ENCODE data around the gene EYS. TPM values are rescaled to one million over a fixed set of nuclear protein-coding genes. Genes with fewer than 3 reads are reported as not detected.

EYS gene
- total and polyA plus RNA-seq, 4 donors = not detected

DNA sequence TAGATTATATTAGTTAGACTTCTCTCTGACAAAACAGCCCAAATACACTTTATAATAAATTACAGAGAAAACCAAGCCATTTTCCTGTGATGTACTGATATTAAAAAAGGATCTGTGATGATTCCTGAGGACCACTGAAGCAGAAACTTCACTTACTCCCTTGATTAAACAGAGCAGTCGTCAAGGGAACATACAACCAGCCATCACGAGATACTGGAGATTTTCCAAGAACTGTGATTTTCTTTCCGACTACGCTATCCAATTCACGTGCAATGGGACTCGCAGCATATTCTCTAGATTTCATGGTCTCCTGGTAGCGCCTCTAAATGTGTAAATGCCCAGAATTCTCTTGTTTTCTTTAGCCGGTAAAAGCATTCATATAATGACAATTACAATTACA lies 1694.0 kb downstream of the EYS start:
- Histone ChIP-seq H3K9me3 (ENCODE audit: control insufficient read depth, low read length) (no peaks in the 10 kb centered on the region), H3K4me1 (ENCODE audit: control insufficient read depth in 1 of 2, insufficient read depth in 2 of 2, low read length in 2 of 2) (no peaks in the 10 kb centered on the region), H3K27me3 (ENCODE audit: control insufficient read depth in 1 of 2, insufficient read depth in 2 of 2, low read length in 1 of 2) (no peaks in the 10 kb centered on the region), H3K4me3 (ENCODE audit: low read length in 2 of 2) (no peak overlapping the region), H3K36me3 (ENCODE audit: control insufficient read depth in 1 of 2, insufficient read depth in 2 of 2, low read length in 1 of 2) (no peaks in the 10 kb centered on the region), H3K27ac (ENCODE audit: low read depth in 1 of 2, low read length in 2 of 2) (no peak overlapping the region)
- ATAC-seq (ENCODE audit: low FRiP score) = no peak
- WGBS, 2 donors = 18 to 25% methylated on average over 8 of the region's 8 CpGs
- no peak for DNase-seq
- intact Hi-C loops (cut with DNase I) = no loop called here

GRCh38 chr6:64012351-64013001 lies 1694.5 kb downstream of the EYS start:
- H3K4me3 ChIP-seq (ENCODE audit: low read length in 2 of 2) = no peak overlapping the region
- intact Hi-C loops (cut with DNase I) = no loop called here
- H3K9me3 ChIP-seq (ENCODE audit: control insufficient read depth, low read length) = no peaks in the 10 kb centered on the region
- H3K36me3 ChIP-seq (ENCODE audit: control insufficient read depth in 1 of 2, insufficient read depth in 2 of 2, low read length in 1 of 2) = no peaks in the 10 kb centered on the region
- H3K27ac ChIP-seq (ENCODE audit: low read depth in 1 of 2, low read length in 2 of 2) = no peak overlapping the region
- H3K4me1 ChIP-seq (ENCODE audit: control insufficient read depth in 1 of 2, insufficient read depth in 2 of 2, low read length in 2 of 2) = no peaks in the 10 kb centered on the region
- peak; percentile 65 for ATAC-seq (ENCODE audit: low FRiP score)
- H3K27me3 ChIP-seq (ENCODE audit: control insufficient read depth in 1 of 2, insufficient read depth in 2 of 2, low read length in 1 of 2) = no peaks in the 10 kb centered on the region
- no peak for DNase-seq
- 22 to 33% methylated on average over 4 of the region's 4 CpGs for WGBS, 2 donors

DNA sequence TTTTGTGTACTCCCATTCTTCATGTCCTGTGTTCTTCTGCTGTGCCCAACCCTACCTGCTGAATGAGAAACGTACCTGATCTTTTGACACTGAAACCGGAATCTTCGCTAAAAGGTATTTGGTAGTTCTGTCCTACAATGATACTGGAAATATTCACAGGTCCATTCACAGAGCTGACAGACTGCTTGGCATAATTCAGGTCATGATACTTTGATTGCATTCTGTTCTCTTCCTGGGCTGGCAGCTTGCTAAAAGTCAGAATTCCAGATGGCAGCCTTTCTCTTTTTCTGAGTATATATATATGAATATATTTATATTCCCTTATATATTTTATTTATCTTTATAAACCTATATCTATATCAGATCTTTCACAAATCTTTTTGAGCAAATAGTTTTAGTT lies 1696.4 kb downstream of the EYS start:
- ATAC-seq (ENCODE audit: low FRiP score) (no peak), DNase-seq (no peak)
- H3K27ac ChIP-seq (ENCODE audit: low read depth in 1 of 2, low read length in 2 of 2) = no peak overlapping the region
- intact Hi-C loops (cut with DNase I) = no loop called here
- no peaks in the 10 kb centered on the region for H3K27me3 ChIP-seq (ENCODE audit: control insufficient read depth in 1 of 2, insufficient read depth in 2 of 2, low read length in 1 of 2)
- no peaks in the 10 kb centered on the region for H3K36me3 ChIP-seq (ENCODE audit: control insufficient read depth in 1 of 2, insufficient read depth in 2 of 2, low read length in 1 of 2)
- H3K4me3 ChIP-seq (ENCODE audit: low read length in 2 of 2) = no peak overlapping the region
- WGBS, 2 donors = 90 to 93% methylated on average over 3 of the region's 3 CpGs
- no peaks in the 10 kb centered on the region for H3K4me1 ChIP-seq (ENCODE audit: control insufficient read depth in 1 of 2, insufficient read depth in 2 of 2, low read length in 2 of 2)
- no peaks in the 10 kb centered on the region for H3K9me3 ChIP-seq (ENCODE audit: control insufficient read depth, low read length)

GRCh38 chr6:64010010-64010409 lies 1697.0 kb downstream of the EYS start:
- no peak for ATAC-seq (ENCODE audit: low FRiP score)
- Histone ChIP-seq H3K9me3 (ENCODE audit: control insufficient read depth, low read length) (no peaks in the 10 kb centered on the region), H3K4me1 (ENCODE audit: control insufficient read depth in 1 of 2, insufficient read depth in 2 of 2, low read length in 2 of 2) (no peaks in the 10 kb centered on the region), H3K27ac (ENCODE audit: low read depth in 1 of 2, low read length in 2 of 2) (no peak overlapping the region), H3K36me3 (ENCODE audit: control insufficient read depth in 1 of 2, insufficient read depth in 2 of 2, low read length in 1 of 2) (no peaks in the 10 kb centered on the region), H3K27me3 (ENCODE audit: control insufficient read depth in 1 of 2, insufficient read depth in 2 of 2, low read length in 1 of 2) (no peaks in the 10 kb centered on the region), H3K4me3 (ENCODE audit: low read length in 2 of 2) (no peak overlapping the region)
- intact Hi-C loops (cut with DNase I) = no loop called here
- 76 to 83% methylated on average over 8 of the region's 8 CpGs for WGBS, 2 donors
- DNase-seq = no peak

GRCh38 chr6:64006246-64006645 lies 1700.8 kb downstream of the EYS start:
- intact Hi-C loops (cut with DNase I) = no loop called here
- H3K4me3 ChIP-seq (ENCODE audit: low read length in 2 of 2) = no peak overlapping the region
- no peak for DNase-seq
- H3K36me3 ChIP-seq (ENCODE audit: control insufficient read depth in 1 of 2, insufficient read depth in 2 of 2, low read length in 1 of 2) = no peaks in the 10 kb centered on the region
- H3K27me3 ChIP-seq (ENCODE audit: control insufficient read depth in 1 of 2, insufficient read depth in 2 of 2, low read length in 1 of 2) = no peaks in the 10 kb centered on the region
- no peak for ATAC-seq (ENCODE audit: low FRiP score)
- H3K27ac ChIP-seq (ENCODE audit: low read depth in 1 of 2, low read length in 2 of 2) = no peak overlapping the region
- no peaks in the 10 kb centered on the region for H3K9me3 ChIP-seq (ENCODE audit: control insufficient read depth, low read length)
- no peaks in the 10 kb centered on the region for H3K4me1 ChIP-seq (ENCODE audit: control insufficient read depth in 1 of 2, insufficient read depth in 2 of 2, low read length in 2 of 2)

- Histone ChIP-seq H3K4me3 (ENCODE audit: low read length in 2 of 2) (no peak overlapping the region), H3K27me3 (ENCODE audit: control insufficient read depth in 1 of 2, insufficient read depth in 2 of 2, low read length in 1 of 2) (no peaks in the 10 kb centered on the region), H3K9me3 (ENCODE audit: control insufficient read depth, low read length) (no peaks in the 10 kb centered on the region), H3K27ac (ENCODE audit: low read depth in 1 of 2, low read length in 2 of 2) (no peak overlapping the region), H3K36me3 (ENCODE audit: control insufficient read depth in 1 of 2, insufficient read depth in 2 of 2, low read length in 1 of 2) (no peaks in the 10 kb centered on the region), H3K4me1 (ENCODE audit: control insufficient read depth in 1 of 2, insufficient read depth in 2 of 2, low read length in 2 of 2) (no peaks in the 10 kb centered on the region)
- WGBS, 2 donors = 86 to 90% methylated on average over 5 of the region's 5 CpGs
- ATAC-seq (ENCODE audit: low FRiP score) (no peak), DNase-seq (no peak)
- intact Hi-C loops (cut with DNase I) = no loop called here
These were observed 1706.1 kb downstream of the EYS start for GRCh38 chr6:64000818-64001491.

DNA sequence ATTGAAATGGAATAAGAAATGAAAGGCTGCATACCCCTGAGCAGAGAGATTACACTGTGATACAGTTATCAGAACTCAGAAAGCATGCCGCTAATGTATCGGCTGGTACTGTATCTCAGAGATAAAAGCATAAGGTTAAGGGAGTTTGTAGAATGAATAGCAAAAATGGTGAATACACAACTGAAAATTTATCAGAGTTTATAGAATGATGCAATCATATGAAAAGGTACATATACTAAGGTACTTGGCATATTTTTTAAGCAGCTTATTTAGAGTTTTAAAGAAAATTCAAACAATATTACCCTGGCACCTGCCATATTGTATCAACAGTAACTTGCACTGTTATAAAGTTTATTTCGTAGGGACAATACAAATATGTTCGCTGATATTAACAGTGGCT lies 1707.4 kb downstream of the EYS start:
- no peaks in the 10 kb centered on the region for H3K9me3 ChIP-seq (ENCODE audit: control insufficient read depth, low read length)
- no peak overlapping the region for H3K27ac ChIP-seq (ENCODE audit: low read depth in 1 of 2, low read length in 2 of 2)
- intact Hi-C loops (cut with DNase I) = no loop called here
- H3K27me3 ChIP-seq (ENCODE audit: control insufficient read depth in 1 of 2, insufficient read depth in 2 of 2, low read length in 1 of 2) = no peaks in the 10 kb centered on the region
- no peaks in the 10 kb centered on the region for H3K36me3 ChIP-seq (ENCODE audit: control insufficient read depth in 1 of 2, insufficient read depth in 2 of 2, low read length in 1 of 2)
- no peak overlapping the region for H3K4me3 ChIP-seq (ENCODE audit: low read length in 2 of 2)
- ATAC-seq (ENCODE audit: low FRiP score) = no peak
- no peaks in the 10 kb centered on the region for H3K4me1 ChIP-seq (ENCODE audit: control insufficient read depth in 1 of 2, insufficient read depth in 2 of 2, low read length in 2 of 2)
- no peak for DNase-seq
- 86 to 88% methylated on average over 4 of the region's 4 CpGs for WGBS, 2 donors

DNA sequence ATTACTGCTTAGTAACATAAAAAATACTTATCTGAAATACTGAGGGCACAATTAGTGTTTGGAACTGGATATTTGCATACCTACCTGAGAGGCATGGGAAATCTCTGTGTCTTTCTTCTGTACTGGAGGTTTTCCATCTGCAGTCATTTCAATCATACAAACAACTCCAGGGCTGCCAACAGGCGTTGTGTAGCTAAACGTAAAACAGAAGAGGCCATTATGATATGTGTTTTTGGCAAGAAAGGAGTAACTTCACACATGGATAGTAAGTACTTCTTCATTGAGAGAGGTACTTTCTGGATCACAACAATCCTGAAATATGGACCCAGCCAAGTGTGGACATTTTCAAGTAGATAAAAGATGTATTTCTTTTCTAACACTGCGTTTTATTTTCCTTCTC lies 1708.0 kb downstream of the EYS start:
- ATAC-seq (ENCODE audit: low FRiP score) (no peak), DNase-seq (no peak)
- Histone ChIP-seq H3K4me1 (ENCODE audit: control insufficient read depth in 1 of 2, insufficient read depth in 2 of 2, low read length in 2 of 2) (no peaks in the 10 kb centered on the region), H3K4me3 (ENCODE audit: low read length in 2 of 2) (no peak overlapping the region), H3K27ac (ENCODE audit: low read depth in 1 of 2, low read length in 2 of 2) (no peak overlapping the region), H3K9me3 (ENCODE audit: control insufficient read depth, low read length) (no peaks in the 10 kb centered on the region), H3K36me3 (ENCODE audit: control insufficient read depth in 1 of 2, insufficient read depth in 2 of 2, low read length in 1 of 2) (no peaks in the 10 kb centered on the region), H3K27me3 (ENCODE audit: control insufficient read depth in 1 of 2, insufficient read depth in 2 of 2, low read length in 1 of 2) (no peaks in the 10 kb centered on the region)
- intact Hi-C loops (cut with DNase I) = no loop called here
- WGBS, 2 donors = 28 to 34% methylated on average over 3 of the region's 3 CpGs

- intact Hi-C loops (cut with DNase I) = no loop called here
- Histone ChIP-seq H3K27me3 (ENCODE audit: control insufficient read depth in 1 of 2, insufficient read depth in 2 of 2, low read length in 1 of 2) (no peaks in the 10 kb centered on the region), H3K4me1 (ENCODE audit: control insufficient read depth in 1 of 2, insufficient read depth in 2 of 2, low read length in 2 of 2) (no peaks in the 10 kb centered on the region), H3K4me3 (ENCODE audit: low read length in 2 of 2) (no peak overlapping the region), H3K27ac (ENCODE audit: low read depth in 1 of 2, low read length in 2 of 2) (no peak overlapping the region), H3K9me3 (ENCODE audit: control insufficient read depth, low read length) (no peaks in the 10 kb centered on the region), H3K36me3 (ENCODE audit: control insufficient read depth in 1 of 2, insufficient read depth in 2 of 2, low read length in 1 of 2) (no peaks in the 10 kb centered on the region)
- 9 to 12% methylated on average over 1 of the region's 1 CpG for WGBS, 2 donors
- no peak for DNase-seq
- no peak for ATAC-seq (ENCODE audit: low FRiP score)
These were observed 1709.3 kb downstream of the EYS start for GRCh38 chr6:63997734-63998133.
